ENCODE measurements around the gene WDR77.

The WDR77 gene

DNA sequence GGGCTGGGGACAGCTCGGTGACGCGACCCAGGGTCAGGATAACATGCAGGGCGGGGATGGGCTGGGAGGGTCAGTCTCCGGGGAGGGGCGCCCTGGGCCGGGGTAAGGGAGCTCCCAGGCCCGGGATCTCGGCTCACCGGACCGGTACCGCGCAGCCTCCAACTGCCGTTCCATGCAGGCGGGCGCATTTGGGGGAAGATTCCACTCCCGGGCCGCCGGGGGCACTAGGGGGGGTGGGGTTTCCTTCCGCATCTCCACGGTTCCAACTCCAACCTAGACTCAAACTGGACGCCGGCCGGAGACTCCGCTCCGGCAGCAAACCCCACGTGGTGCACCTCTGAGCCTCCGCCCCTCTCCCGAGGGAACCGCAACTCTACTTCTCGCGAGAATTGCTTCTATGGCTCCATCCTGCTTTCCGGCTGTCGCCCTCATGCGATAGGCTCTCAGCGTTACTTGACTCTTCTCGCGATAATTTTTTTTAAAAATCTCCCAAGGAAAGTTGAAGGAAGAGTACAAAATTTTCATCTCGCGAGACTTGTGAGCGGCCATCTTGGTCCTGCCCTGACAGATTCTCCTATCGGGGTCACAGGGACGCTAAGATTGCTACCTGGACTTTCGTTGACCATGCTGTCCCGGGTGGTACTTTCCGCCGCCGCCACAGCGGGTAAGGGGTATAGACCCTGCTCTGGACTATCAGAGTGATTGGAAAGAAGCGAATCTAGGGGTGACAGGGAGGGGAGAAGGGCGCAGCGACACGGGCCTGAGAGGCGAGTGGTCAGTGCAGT, at the start of gene WDR77, which contains the start of gene ATP5PB:
TSS of gene WDR77 (minus strand) at position 339 of the 785 bp plus-strand sequence. CDS start at position 252, 87 bp downstream.
TSS of gene ATP5PB (plus strand) at position 547 of the 785 bp plus-strand sequence. CDS start at position 625, 78 bp downstream.
- Mint-ChIP-seq H3K4me3 (peak within 1 kb of the TSS; percentile 100), H3K27me3 (no peaks in the 10 kb centered on the region), H3K9me3 (no peaks in the 10 kb centered on the region), H3K4me1 (peaks cover 73% of the 10 kb centered on the region), H3K27ac (ENCODE audit: low read depth) (peak within 1 kb of the TSS; percentile 99), H3K36me3 (ENCODE audit: insufficient read depth) (peaks cover 44% of the 10 kb centered on the region)
- ATAC-seq (replicated peaks; ENCODE audit: extremely low read depth, poor library complexity, severe bottlenecking) (peak; percentile 88), DNase-seq (ENCODE audit: low spot score in 2 of 2) (peak; percentile 68 to 88)

DNA sequence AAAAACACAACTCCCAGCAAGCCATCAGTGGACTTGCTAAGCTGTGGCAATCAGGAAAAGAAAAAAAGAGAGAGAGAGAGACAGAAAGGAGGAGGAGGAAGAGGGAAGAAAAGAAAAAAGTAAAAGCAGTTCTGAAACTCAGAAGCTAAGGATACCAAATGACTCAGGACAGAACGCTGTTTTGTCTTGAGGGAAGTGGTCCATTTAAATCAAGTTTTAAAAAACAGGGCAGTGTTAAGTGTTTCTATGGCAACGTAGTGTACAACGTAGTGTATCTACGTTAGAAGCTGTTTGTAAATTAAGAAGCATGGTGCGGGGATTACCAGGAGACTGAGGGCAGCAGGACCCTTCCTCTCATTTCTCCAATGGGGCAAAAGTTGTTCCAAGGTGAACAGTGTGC, 48.5 kb upstream of the WDR77 start:
- no peak for DNase-seq (ENCODE audit: low spot score in 2 of 2)
- peaks cover 7% of the 10 kb centered on the region for H3K4me1 Mint-ChIP-seq

DNA sequence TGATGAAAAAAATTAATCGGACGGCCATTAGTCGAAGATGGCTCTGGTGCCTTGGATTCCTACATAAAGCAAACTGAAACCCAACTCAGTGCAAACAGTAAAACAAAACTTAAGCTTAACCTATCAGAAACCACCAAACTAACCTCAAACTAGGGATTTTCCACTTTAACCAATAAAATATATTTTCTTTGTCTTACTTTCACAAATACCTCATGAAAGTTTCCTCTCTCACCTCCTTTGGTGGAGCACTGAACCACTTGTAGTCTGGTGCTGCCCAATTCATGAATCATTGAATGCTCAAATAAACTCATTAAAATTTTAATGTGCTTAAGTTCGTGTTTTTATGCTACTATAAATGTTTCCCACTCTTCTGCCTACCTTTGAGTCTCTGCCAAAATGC, 47.3 kb upstream of the WDR77 start:
- peaks cover 3% of the 10 kb centered on the region for H3K9me3 Mint-ChIP-seq

More for the DNA sequence above, 48.5 kb upstream of the WDR77 start:
- Mint-ChIP-seq H3K9me3 (peaks cover 3% of the 10 kb centered on the region), H3K4me3 (no peak overlapping the region), H3K27me3 (no peaks in the 10 kb centered on the region), H3K36me3 (ENCODE audit: insufficient read depth) (no peaks in the 10 kb centered on the region), H3K27ac (ENCODE audit: low read depth) (no peak overlapping the region)
- no peak for ATAC-seq (replicated peaks; ENCODE audit: extremely low read depth, poor library complexity, severe bottlenecking)

DNA sequence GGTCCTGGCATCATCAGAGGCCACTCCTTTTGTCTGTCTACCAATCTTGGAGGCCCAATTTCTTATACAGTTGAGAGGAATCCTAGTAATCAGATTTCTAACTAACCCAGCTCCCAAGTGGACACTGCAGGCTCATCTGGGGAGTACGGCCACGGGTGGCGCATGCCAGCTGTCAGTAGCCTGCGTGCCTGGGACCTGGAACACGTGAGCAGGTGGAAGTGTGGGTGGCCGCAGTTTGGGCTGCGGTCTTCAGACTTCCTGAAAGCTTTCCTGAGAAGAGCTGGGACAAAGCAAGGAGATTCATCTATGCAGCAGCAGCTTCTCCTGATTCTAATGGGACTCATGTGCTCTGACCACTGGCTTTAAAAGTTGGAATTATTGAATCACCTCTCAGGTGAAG, 42.0 kb upstream of the WDR77 start:
- no peak for DNase-seq (ENCODE audit: low spot score in 2 of 2)
- no peaks in the 10 kb centered on the region for H3K36me3 Mint-ChIP-seq (ENCODE audit: insufficient read depth)
- H3K4me3 Mint-ChIP-seq, result no peak overlapping the region
- ATAC-seq (replicated peaks; ENCODE audit: extremely low read depth, poor library complexity, severe bottlenecking), result no peak
- H3K4me1 Mint-ChIP-seq, result no peaks in the 10 kb centered on the region
- H3K9me3 Mint-ChIP-seq, result peaks cover 3% of the 10 kb centered on the region
- no peaks in the 10 kb centered on the region for H3K27me3 Mint-ChIP-seq
- H3K27ac Mint-ChIP-seq (ENCODE audit: low read depth), result no peak overlapping the region

More for the DNA sequence above, 47.3 kb upstream of the WDR77 start:
- DNase-seq (ENCODE audit: low spot score in 2 of 2) (no peak), ATAC-seq (replicated peaks; ENCODE audit: extremely low read depth, poor library complexity, severe bottlenecking) (no peak)
- Mint-ChIP-seq H3K27ac (ENCODE audit: low read depth) (no peak overlapping the region), H3K4me3 (no peak overlapping the region), H3K36me3 (ENCODE audit: insufficient read depth) (no peaks in the 10 kb centered on the region), H3K27me3 (no peaks in the 10 kb centered on the region), H3K4me1 (peaks cover 5% of the 10 kb centered on the region)

DNA sequence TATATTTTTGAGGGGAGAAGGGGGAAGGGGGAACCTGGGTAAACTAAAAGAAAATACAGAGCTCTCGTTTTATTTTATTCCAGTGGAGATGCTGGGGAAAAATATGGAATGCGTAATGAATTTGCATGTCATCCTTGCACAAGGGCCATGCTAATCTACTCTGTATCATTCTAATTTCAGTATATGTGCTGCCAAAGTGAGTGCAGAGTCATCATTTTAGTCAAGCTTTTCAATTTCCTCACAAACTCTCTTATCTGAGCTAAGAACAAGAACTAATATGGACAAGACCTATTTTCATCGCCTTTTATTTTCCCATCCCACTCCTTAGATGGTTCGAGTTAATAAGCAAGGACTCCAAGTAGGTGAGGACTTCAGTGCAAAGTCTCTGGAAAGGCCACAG, 41.2 kb upstream of the WDR77 start:
- Mint-ChIP-seq H3K27ac (ENCODE audit: low read depth) (no peak overlapping the region), H3K4me3 (no peak overlapping the region), H3K4me1 (no peaks in the 10 kb centered on the region), H3K36me3 (ENCODE audit: insufficient read depth) (no peaks in the 10 kb centered on the region), H3K9me3 (peaks cover 3% of the 10 kb centered on the region), H3K27me3 (no peaks in the 10 kb centered on the region)
- ATAC-seq (replicated peaks; ENCODE audit: extremely low read depth, poor library complexity, severe bottlenecking) (no peak), DNase-seq (ENCODE audit: low spot score in 2 of 2) (no peak)

DNA sequence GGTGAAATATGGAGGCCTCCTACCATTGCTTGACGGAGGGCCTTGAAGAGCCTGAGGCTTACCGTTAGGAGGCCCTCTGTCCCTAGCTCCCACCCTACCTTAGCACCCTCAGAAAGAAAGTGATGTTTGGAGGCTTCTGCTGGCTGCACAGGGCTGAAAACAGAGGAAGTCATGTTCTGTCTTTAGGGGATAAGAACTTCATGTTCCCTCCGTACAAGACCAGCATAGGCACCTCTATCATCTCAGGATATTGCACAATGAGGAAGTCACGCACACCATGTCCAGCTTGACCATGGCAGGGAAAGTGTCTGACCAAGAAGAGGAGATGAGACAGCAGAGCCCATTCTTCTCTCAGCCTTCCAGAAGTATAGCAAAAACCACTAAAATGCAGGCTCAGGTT, 40.5 kb upstream of the WDR77 start:
- no peaks in the 10 kb centered on the region for H3K36me3 Mint-ChIP-seq (ENCODE audit: insufficient read depth)

DNA sequence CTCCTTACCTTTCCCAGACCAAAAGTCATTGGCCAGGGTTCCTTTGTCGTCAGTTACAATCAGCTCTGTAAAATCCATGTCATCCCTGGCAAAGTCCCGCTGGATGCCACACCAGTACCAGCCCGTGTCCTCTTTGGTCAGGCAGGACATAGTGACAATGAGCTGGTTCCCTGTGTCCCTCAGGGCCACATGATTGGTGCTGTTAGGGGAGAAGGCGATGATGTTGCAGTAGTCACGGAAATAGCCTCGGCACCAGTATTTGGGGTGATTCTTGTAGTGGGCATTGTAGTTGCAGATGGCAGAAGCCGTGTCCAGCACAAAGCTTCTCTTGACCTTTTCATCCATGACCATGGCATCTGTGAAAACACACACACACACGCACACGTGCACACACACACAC, 39.6 kb upstream of the WDR77 start:
- ATAC-seq (replicated peaks; ENCODE audit: extremely low read depth, poor library complexity, severe bottlenecking), result no peak

More for the DNA sequence above, 40.5 kb upstream of the WDR77 start:
- no peak for ATAC-seq (replicated peaks; ENCODE audit: extremely low read depth, poor library complexity, severe bottlenecking)
- H3K27me3 Mint-ChIP-seq, result no peaks in the 10 kb centered on the region
- H3K27ac Mint-ChIP-seq (ENCODE audit: low read depth), result no peak overlapping the region
- DNase-seq (ENCODE audit: low spot score in 2 of 2), result no peak
- H3K4me3 Mint-ChIP-seq, result no peak overlapping the region
- H3K9me3 Mint-ChIP-seq, result no peaks in the 10 kb centered on the region
- H3K4me1 Mint-ChIP-seq, result no peaks in the 10 kb centered on the region

DNA sequence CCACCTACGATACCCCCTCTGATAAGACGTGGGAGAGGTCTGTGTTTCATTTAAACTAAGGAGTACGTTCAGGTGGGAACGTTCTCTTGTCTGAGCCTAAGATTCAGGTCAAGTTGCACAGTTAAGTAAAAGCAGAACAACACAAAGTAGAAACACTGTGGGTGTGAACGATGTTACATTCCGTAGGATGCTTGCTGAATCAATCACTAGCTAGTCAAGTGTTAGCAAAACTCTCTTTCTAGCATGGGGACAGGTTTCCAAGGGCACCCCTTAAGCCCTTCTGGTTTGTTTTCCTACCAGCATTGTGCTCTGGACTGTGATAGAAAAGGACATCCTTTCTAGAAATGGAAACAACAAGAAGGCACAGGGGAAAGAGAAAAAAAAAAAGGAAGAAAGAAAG, 38.1 kb upstream of the WDR77 start:
- H3K9me3 Mint-ChIP-seq, result no peaks in the 10 kb centered on the region
- no peaks in the 10 kb centered on the region for H3K36me3 Mint-ChIP-seq (ENCODE audit: insufficient read depth)
- peaks cover 5% of the 10 kb centered on the region for H3K4me1 Mint-ChIP-seq
- no peak overlapping the region for H3K4me3 Mint-ChIP-seq
- ATAC-seq (replicated peaks; ENCODE audit: extremely low read depth, poor library complexity, severe bottlenecking) (no peak), DNase-seq (ENCODE audit: low spot score in 2 of 2) (no peak)
- H3K27me3 Mint-ChIP-seq, result no peaks in the 10 kb centered on the region
- no peak overlapping the region for H3K27ac Mint-ChIP-seq (ENCODE audit: low read depth)

More for the DNA sequence above, 39.6 kb upstream of the WDR77 start:
- no peak overlapping the region for H3K4me3 Mint-ChIP-seq
- peaks cover under 1% of the 10 kb centered on the region for H3K4me1 Mint-ChIP-seq
- no peaks in the 10 kb centered on the region for H3K9me3 Mint-ChIP-seq
- H3K36me3 Mint-ChIP-seq (ENCODE audit: insufficient read depth), result no peaks in the 10 kb centered on the region
- no peak for DNase-seq (ENCODE audit: low spot score in 2 of 2)
- no peaks in the 10 kb centered on the region for H3K27me3 Mint-ChIP-seq
- no peak overlapping the region for H3K27ac Mint-ChIP-seq (ENCODE audit: low read depth)

DNA sequence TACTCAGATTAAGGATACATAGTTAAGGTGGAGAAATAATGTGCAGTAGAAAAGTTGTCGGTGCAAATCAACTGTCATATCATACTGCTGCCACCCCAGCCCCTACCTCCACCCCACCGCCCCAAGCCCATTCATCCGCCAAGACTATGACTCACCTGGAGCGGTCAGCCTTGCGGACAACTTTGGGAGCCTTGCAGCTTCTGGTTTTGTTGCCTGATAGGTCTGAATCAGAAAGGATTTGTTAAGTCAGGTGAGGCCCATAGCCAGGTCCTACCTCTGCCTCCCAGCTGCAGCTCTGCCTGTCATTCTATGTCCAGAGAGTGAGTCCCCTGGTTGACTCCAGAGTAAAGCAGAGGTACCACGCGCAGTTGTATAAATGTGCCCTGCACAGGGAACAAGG, 37.4 kb upstream of the WDR77 start:
- Mint-ChIP-seq H3K9me3 (no peaks in the 10 kb centered on the region), H3K27ac (ENCODE audit: low read depth) (no peak overlapping the region), H3K36me3 (ENCODE audit: insufficient read depth) (no peaks in the 10 kb centered on the region), H3K4me1 (peaks cover 5% of the 10 kb centered on the region), H3K4me3 (no peak overlapping the region), H3K27me3 (no peaks in the 10 kb centered on the region)
- DNase-seq (ENCODE audit: low spot score in 2 of 2) (no peak), ATAC-seq (replicated peaks; ENCODE audit: extremely low read depth, poor library complexity, severe bottlenecking) (no peak)

DNA sequence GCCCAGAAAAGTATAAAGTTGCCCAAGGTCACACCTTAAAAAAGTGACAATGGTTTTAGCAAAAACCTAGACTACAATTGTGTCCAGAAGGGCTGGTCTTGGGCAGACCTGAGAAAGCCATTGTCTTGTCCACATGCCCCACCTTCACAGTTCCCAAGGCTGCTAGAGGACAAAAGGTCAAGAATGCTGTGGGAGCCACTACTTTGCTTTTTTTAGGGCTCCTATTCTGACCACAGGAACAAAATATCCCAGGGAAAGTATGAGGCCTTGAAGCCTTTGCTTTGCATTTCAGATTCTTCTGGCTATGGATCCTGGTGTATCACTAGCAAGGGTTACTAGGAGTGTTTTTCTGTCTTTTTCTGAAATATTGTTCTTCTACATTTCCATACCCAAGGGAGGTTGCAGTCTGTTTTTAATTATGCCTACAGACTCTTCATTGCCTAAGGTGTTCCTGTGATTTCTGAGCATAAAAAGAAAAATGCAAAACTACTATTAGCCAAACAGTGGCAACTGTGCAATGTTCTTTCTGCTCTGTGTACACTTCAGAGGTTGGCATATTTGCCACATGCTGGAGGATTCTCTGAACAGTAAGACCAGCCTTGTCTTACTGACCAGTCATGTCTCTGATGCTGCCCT, 35.5 kb upstream of the WDR77 start:
- Mint-ChIP-seq H3K36me3 (ENCODE audit: insufficient read depth) (no peaks in the 10 kb centered on the region), H3K9me3 (no peaks in the 10 kb centered on the region), H3K4me3 (no peak overlapping the region), H3K27ac (ENCODE audit: low read depth) (no peak overlapping the region), H3K4me1 (peaks cover 5% of the 10 kb centered on the region), H3K27me3 (no peaks in the 10 kb centered on the region)
- DNase-seq (ENCODE audit: low spot score in 2 of 2) (no peak), ATAC-seq (replicated peaks; ENCODE audit: extremely low read depth, poor library complexity, severe bottlenecking) (no peak)

DNA sequence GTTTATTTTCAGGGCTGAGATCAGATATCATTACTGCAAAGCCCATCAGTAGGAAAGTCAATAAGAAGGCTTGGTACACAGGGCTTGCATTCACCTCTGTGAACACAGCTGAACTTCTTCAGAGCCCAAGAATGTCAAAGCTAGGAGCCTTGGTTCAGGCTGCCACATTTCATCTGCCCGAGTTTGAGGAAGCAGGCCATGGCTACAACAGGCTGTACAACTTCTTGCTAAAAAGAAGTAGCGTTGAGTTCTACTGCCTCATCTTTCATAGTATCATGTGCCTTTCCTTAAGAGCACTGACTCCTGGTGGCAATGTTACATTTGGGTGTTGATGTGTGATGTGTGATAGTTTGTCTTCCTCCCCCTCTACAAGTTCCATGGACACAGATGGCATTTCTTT, 34.8 kb upstream of the WDR77 start:
- Mint-ChIP-seq H3K27me3 (no peaks in the 10 kb centered on the region), H3K36me3 (ENCODE audit: insufficient read depth) (no peaks in the 10 kb centered on the region), H3K4me1 (peaks cover 5% of the 10 kb centered on the region), H3K27ac (ENCODE audit: low read depth) (no peak overlapping the region), H3K9me3 (no peaks in the 10 kb centered on the region), H3K4me3 (no peak overlapping the region)
- ATAC-seq (replicated peaks; ENCODE audit: extremely low read depth, poor library complexity, severe bottlenecking) (no peak), DNase-seq (ENCODE audit: low spot score in 2 of 2) (no peak)

DNA sequence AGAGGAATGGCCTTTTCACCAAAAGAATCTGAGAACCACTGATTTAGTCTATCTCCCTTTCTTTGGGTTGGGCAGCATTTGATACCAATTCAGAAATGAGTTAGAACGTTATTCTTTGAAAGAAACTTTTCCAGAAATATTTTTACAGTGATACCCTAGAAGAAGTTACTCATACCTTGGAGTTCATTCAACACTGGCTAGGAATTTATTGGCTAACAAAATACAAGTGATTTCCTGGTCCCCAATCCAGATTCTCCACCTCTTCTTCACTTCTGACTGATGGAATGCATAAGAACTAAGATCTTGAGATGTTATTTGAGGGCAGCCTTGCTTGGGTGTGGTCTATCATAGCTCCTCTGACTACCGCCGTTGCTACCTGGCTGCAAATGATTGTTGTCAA, 34.1 kb upstream of the WDR77 start:
- H3K27me3 Mint-ChIP-seq, result no peaks in the 10 kb centered on the region
- ATAC-seq (replicated peaks; ENCODE audit: extremely low read depth, poor library complexity, severe bottlenecking) (no peak), DNase-seq (ENCODE audit: low spot score in 2 of 2) (no peak)
- H3K4me1 Mint-ChIP-seq, result peaks cover 10% of the 10 kb centered on the region
- H3K9me3 Mint-ChIP-seq, result no peaks in the 10 kb centered on the region
- no peak overlapping the region for H3K4me3 Mint-ChIP-seq
- no peaks in the 10 kb centered on the region for H3K36me3 Mint-ChIP-seq (ENCODE audit: insufficient read depth)
- H3K27ac Mint-ChIP-seq (ENCODE audit: low read depth), result no peak overlapping the region

All from central memory CD8-positive, alpha-beta T cell (primary cell).